Fibroblast of skin of right quadriceps (primary cell): ENCODE measurements around the gene KDM4E.
"Not testable (repeated sequence)": the region's sequence is repeated elsewhere in the genome, so short reads cannot be mapped to it uniquely, and the experiment has no call there.

Source experiments
- DNase-seq: peaks from one replicate; pipeline ENCODE4 v3.0.0-alpha.2; 2013

The KDM4E gene

GRCh38 chr11:95024958-95025357 lies at the start of gene KDM4E:
KDM4E (plus strand) TSS chr11:95025258; CDS start chr11:95025558, 300 bp downstream.
- DNase-seq = no peak

- DNase-seq = no peak
Observed at GRCh38 chr11:94975599-94975998, 49.5 kb upstream of the KDM4E start.

GRCh38 chr11:94987378-94987777 lies 37.7 kb upstream of the KDM4E start:
- DNase-seq = no peak

GRCh38 chr11:94988748-94989147 lies 36.3 kb upstream of the KDM4E start:
- DNase-seq = no peak

- no peak for DNase-seq
Observed at GRCh38 chr11:94993400-94993943, 31.6 kb upstream of the KDM4E start.

GRCh38 chr11:94997437-94997836 lies 27.6 kb upstream of the KDM4E start:
- no peak for DNase-seq

GRCh38 chr11:94998285-94998684 lies 26.8 kb upstream of the KDM4E start:
- no peak for DNase-seq

GRCh38 chr11:95003716-95004115 lies 21.3 kb upstream of the KDM4E start:
- DNase-seq = no peak

- no peak for DNase-seq
Observed at GRCh38 chr11:95005642-95006041, 19.4 kb upstream of the KDM4E start.

GRCh38 chr11:95011376-95011775 lies 13.7 kb upstream of the KDM4E start:
- DNase-seq = no peak

- DNase-seq = no peak
Observed at GRCh38 chr11:95014184-95014821, 10.8 kb upstream of the KDM4E start.

- no peak for DNase-seq
Observed at GRCh38 chr11:95016139-95016538, 8.9 kb upstream of the KDM4E start.

- DNase-seq = not testable (repeated sequence)
Observed at GRCh38 chr11:95021468-95021867, 3.6 kb upstream of the KDM4E start.

- not testable (repeated sequence) for DNase-seq
Observed at GRCh38 chr11:95025594-95025993, 536 bp downstream of the KDM4E start.

- DNase-seq = no peak
Observed at GRCh38 chr11:95028357-95028756, 3.3 kb downstream of the KDM4E start.

GRCh38 chr11:95033051-95033450 lies 8.0 kb downstream of the KDM4E start:
- DNase-seq = no peak

GRCh38 chr11:95035316-95035715 lies 10.3 kb downstream of the KDM4E start:
- DNase-seq = no peak

GRCh38 chr11:95037356-95038035 lies 12.4 kb downstream of the KDM4E start:
- not testable (repeated sequence) for DNase-seq

GRCh38 chr11:95042239-95042638 lies 17.2 kb downstream of the KDM4E start:
- DNase-seq = no peak

- no peak for DNase-seq
Observed at GRCh38 chr11:95042906-95043305, 17.8 kb downstream of the KDM4E start.

GRCh38 chr11:95044010-95044409 lies 19.0 kb downstream of the KDM4E start:
- no peak for DNase-seq

- DNase-seq = no peak
Observed at GRCh38 chr11:95045812-95046211, 20.8 kb downstream of the KDM4E start.

GRCh38 chr11:95049122-95049521 lies 24.1 kb downstream of the KDM4E start, which contains the start of gene KDM4F:
KDM4F (plus strand) TSS chr11:95049422.
- not testable (repeated sequence) for DNase-seq

GRCh38 chr11:95050595-95051202 lies 25.6 kb downstream of the KDM4E start:
- no peak for DNase-seq
